ENCODE data around the gene ADAP1. TPM values are rescaled to one million over a fixed set of nuclear protein-coding genes. Genes with fewer than 3 reads are reported as not detected.
"Not testable (repeated sequence)": the region's sequence is repeated elsewhere in the genome, so short reads cannot be mapped to it uniquely, and the experiment has no call there.

The ADAP1 gene
- total RNA-seq, 1 experiment from 2014 or later, result 173 TPM

GRCh38 chr7:910441-910861 is 44.0 kb downstream of the ADAP1 start:
- H3K4me3 Mint-ChIP-seq (ENCODE audit: low read depth, unreplicated experiment), result no peak overlapping the region
- intact Hi-C loops (cut with micrococcal nuclease; ENCODE audit: unreplicated experiment), result loop anchor here (5.0 kb wide), 1 partner anchor 37 kb away; no protein-coding TSS in a partner anchor

GRCh38 chr7:909358-910329 is 44.8 kb downstream of the ADAP1 start:
- H3K27ac Mint-ChIP-seq (ENCODE audit: unreplicated experiment), result no peak overlapping the region
- no peak for TF ChIP-seq CTCF (IDR thresholded peaks at IDR 0.05; ENCODE audit: unreplicated experiment)
- CTCF ChIA-PET, result interaction anchor here (0.7 to 1.4 kb wide), 4 partner anchors 8 to 158 kb away, joined by 3 to 11 read pairs (median 4); no protein-coding TSS in a partner anchor
- peaks cover 20% of the 10 kb centered on the region for H3K27me3 Mint-ChIP-seq (ENCODE audit: unreplicated experiment)
- no peak for DNase-seq
- peaks cover 32% of the 10 kb centered on the region for H3K4me1 Mint-ChIP-seq (ENCODE audit: low read depth, unreplicated experiment)
- peaks cover 63% of the 10 kb centered on the region for H3K36me3 Mint-ChIP-seq (ENCODE audit: insufficient read depth, unreplicated experiment)
- H3K4me3 Mint-ChIP-seq (ENCODE audit: low read depth, unreplicated experiment), result no peak overlapping the region
- intact Hi-C loops (cut with micrococcal nuclease; ENCODE audit: unreplicated experiment), result loop anchor here (5.0 kb wide), 1 partner anchor 38 kb away; no protein-coding TSS in a partner anchor
- H3K9me3 Mint-ChIP-seq (ENCODE audit: low read depth, unreplicated experiment), result no peaks in the 10 kb centered on the region
- BruUV-seq (replicated peaks), result no TSS peak

More at GRCh38 chr7:910441-910861, 44.0 kb downstream of the ADAP1 start:
- no peak for DNase-seq
- peaks cover 12% of the 10 kb centered on the region for H3K27me3 Mint-ChIP-seq (ENCODE audit: unreplicated experiment)
- no peaks in the 10 kb centered on the region for H3K9me3 Mint-ChIP-seq (ENCODE audit: low read depth, unreplicated experiment)
- peaks cover 66% of the 10 kb centered on the region for H3K36me3 Mint-ChIP-seq (ENCODE audit: insufficient read depth, unreplicated experiment)
- no TSS peak for BruUV-seq (replicated peaks)
- CTCF ChIA-PET, result interaction anchor here (0.6 to 1.4 kb wide), 5 partner anchors 9 to 329 kb away, joined by 3 to 11 read pairs (median 4); no protein-coding TSS in a partner anchor
- no peak overlapping the region for H3K27ac Mint-ChIP-seq (ENCODE audit: unreplicated experiment)
- no peak for TF ChIP-seq CTCF (IDR thresholded peaks at IDR 0.05; ENCODE audit: unreplicated experiment)
- H3K4me1 Mint-ChIP-seq (ENCODE audit: low read depth, unreplicated experiment), result peaks cover 35% of the 10 kb centered on the region

- H3K27me3 Mint-ChIP-seq (ENCODE audit: unreplicated experiment), result peaks cover 21% of the 10 kb centered on the region
- peaks cover 58% of the 10 kb centered on the region for H3K36me3 Mint-ChIP-seq (ENCODE audit: insufficient read depth, unreplicated experiment)
- H3K4me3 Mint-ChIP-seq (ENCODE audit: low read depth, unreplicated experiment); BruUV-seq (replicated peaks); CTCF ChIA-PET; H3K9me3 Mint-ChIP-seq (ENCODE audit: low read depth, unreplicated experiment); H3K27ac Mint-ChIP-seq (ENCODE audit: unreplicated experiment); intact Hi-C loops (cut with micrococcal nuclease; ENCODE audit: unreplicated experiment): not testable (repeated sequence)
- DNase-seq, result peak; percentile 69
- peak; percentile 74 for TF ChIP-seq CTCF (IDR thresholded peaks at IDR 0.05; ENCODE audit: unreplicated experiment)
- H3K4me1 Mint-ChIP-seq (ENCODE audit: low read depth, unreplicated experiment), result peaks cover 23% of the 10 kb centered on the region
Observed at GRCh38 chr7:908591-909357, 45.7 kb downstream of the ADAP1 start.

GRCh38 chr7:908159-908581 is 46.3 kb downstream of the ADAP1 start:
- no peak overlapping the region for H3K4me3 Mint-ChIP-seq (ENCODE audit: low read depth, unreplicated experiment)
- H3K9me3 Mint-ChIP-seq (ENCODE audit: low read depth, unreplicated experiment), result no peaks in the 10 kb centered on the region
- H3K27ac Mint-ChIP-seq (ENCODE audit: unreplicated experiment), result no peak overlapping the region
- no peak for TF ChIP-seq CTCF (IDR thresholded peaks at IDR 0.05; ENCODE audit: unreplicated experiment)
- peaks cover 58% of the 10 kb centered on the region for H3K36me3 Mint-ChIP-seq (ENCODE audit: insufficient read depth, unreplicated experiment)
- CTCF ChIA-PET, result interaction anchor here (1.6 kb wide), 1 partner anchor 10 kb away, joined by 4 read pairs; no protein-coding TSS in a partner anchor
- H3K4me1 Mint-ChIP-seq (ENCODE audit: low read depth, unreplicated experiment), result peaks cover 17% of the 10 kb centered on the region
- DNase-seq, result no peak
- no TSS peak for BruUV-seq (replicated peaks)
- intact Hi-C loops (cut with micrococcal nuclease; ENCODE audit: unreplicated experiment), result no loop called here
- H3K27me3 Mint-ChIP-seq (ENCODE audit: unreplicated experiment), result peaks cover 21% of the 10 kb centered on the region

Data from Calu3 (cell line).